Naive thymus-derived CD4-positive, alpha-beta T cell (primary cell): ENCODE results near the gene ACTN4. TPM values are rescaled to one million over a fixed set of nuclear protein-coding genes. Genes with fewer than 3 reads are reported as not detected.
A peak's percentile ranks its signal among the peaks of the same experiment; 100 is the strongest.

Experiments
- ATAC-seq: fragments of 150-1000 bp; cut with Tn5 transposase; 2 replicates; pipeline ENCODE4 v1.10.0; 2021; ENCODE audit warnings: mild to moderate bottlenecking, moderate library complexity
- CTCF ChIA-PET: fragments of 350-600 bp; sonication (Branson Sonifier 250); formaldehyde crosslinking; loops from one replicate; lab custom pipeline; 2021; ENCODE audit warnings: antibody characterized with exemption; lab: Charles Lee
- POLR2A ChIA-PET: fragments of 350-600 bp; sonication (Branson Sonifier 250); formaldehyde crosslinking; loops from one replicate; lab custom pipeline; 2021; ENCODE audit warnings: antibody characterized with exemption, inconsistent platforms; lab: Charles Lee
- DNase-seq, 9 donors: peaks; one replicate each; pipeline versions ENCODE4 v3.0.0 to v3.0.0-alpha.2; 2020 to 2022; ENCODE audit warnings: mixed read lengths in 1 of 9
- H3K27ac ChIP-seq: one replicate; pipeline ENCODE4 v1.7.0; 2013; ENCODE audit warnings: mild to moderate bottlenecking, low read depth, low read length, moderate library complexity
- H3K27me3 ChIP-seq, 2 donors: one replicate each; pipeline ENCODE4 v1.7.0; 2013; ENCODE audit warnings: low read length in 2 of 2, mild to moderate bottlenecking in 2 of 2, moderate library complexity in 2 of 2; ENCODE audit not compliant: control insufficient read depth in 2 of 2, insufficient read depth in 2 of 2
- H3K36me3 ChIP-seq, 3 experiments: 1 replicate in 2 of 3; 2 replicates in 1 of 3; pipeline ENCODE4 v1.7.0; 2013; ENCODE audit warnings: low read length in 3 of 3, mild to moderate bottlenecking in 3 of 3, moderate library complexity in 1 of 3; ENCODE audit not compliant: insufficient read depth in 3 of 3, control insufficient read depth in 2 of 3
- H3K4me1 ChIP-seq, 2 donors: one replicate each; pipeline ENCODE4 v1.7.0; 2013; ENCODE audit warnings: low read length in 2 of 2, mild to moderate bottlenecking in 2 of 2, moderate library complexity in 1 of 2; ENCODE audit not compliant: control insufficient read depth in 2 of 2, insufficient read depth in 2 of 2
- H3K4me3 ChIP-seq: 2 replicates; pipeline ENCODE4 v1.7.0; 2013; ENCODE audit warnings: mild to moderate bottlenecking, low read length
- H3K9me3 ChIP-seq, 3 experiments: 1 replicate in 2 of 3; 2 replicates in 1 of 3; pipeline ENCODE4 v1.7.0; 2013; ENCODE audit warnings: low read length in 3 of 3; ENCODE audit not compliant: control insufficient read depth in 2 of 3
- H3K27ac Mint-ChIP-seq, 9 donors: one replicate each; pipeline ENCODE4 v1.8.0; 2020 to 2022; ENCODE audit warnings: mixed read lengths in 9 of 9, mild to moderate bottlenecking in 8 of 9, moderate library complexity in 5 of 9, inconsistent platforms in 2 of 9
- H3K27me3 Mint-ChIP-seq, 5 donors: one replicate each; pipeline ENCODE4 v1.8.0; 2021 to 2022; ENCODE audit warnings: mixed read lengths in 5 of 5, mild to moderate bottlenecking in 1 of 5
- H3K36me3 Mint-ChIP-seq, 5 donors: one replicate each; pipeline ENCODE4 v1.8.0; 2020 to 2022; ENCODE audit warnings: mixed read lengths in 5 of 5, mild to moderate bottlenecking in 3 of 5, inconsistent platforms in 1 of 5
- H3K4me1 Mint-ChIP-seq, 7 donors: one replicate each; pipeline ENCODE4 v1.8.0; 2020 to 2022; ENCODE audit warnings: mixed read lengths in 7 of 7, mild to moderate bottlenecking in 3 of 7, inconsistent platforms in 1 of 7
- H3K4me3 Mint-ChIP-seq, 10 donors: one replicate each; pipeline ENCODE4 v1.8.0; 2020 to 2022; ENCODE audit warnings: mild to moderate bottlenecking in 10 of 10, mixed read lengths in 10 of 10, moderate library complexity in 6 of 10, inconsistent platforms in 2 of 10
- H3K9me3 Mint-ChIP-seq, 11 donors: one replicate each; pipeline ENCODE4 v1.8.0; 2020 to 2022; ENCODE audit warnings: mixed read lengths in 11 of 11, mild to moderate bottlenecking in 4 of 11, inconsistent platforms in 1 of 11, moderate library complexity in 1 of 11
- intact Hi-C, 2 donors: fragments of 100-400 bp; cut with micrococcal nuclease; formaldehyde crosslinking; loops; one replicate each; pipeline ENCODE4 v1.15.1; 2023
- polyA plus RNA-seq, 2 donors: library from polyadenylated mRNA; unstranded; fragments of 300-500 nt; fragmentation: Illumina TruSeq; gene quantifications; one replicate each; pipeline ENCODE4 v1.2.3, GENCODE V29; 2021
- total RNA-seq, 6 experiments: library from RNA in 5 of 6; stranded (reverse) in 5 of 6; gene quantifications; 1 replicate in 5 of 6; 2 replicates in 1 of 6; pipeline ENCODE4 v1.2.3 and lab custom pipeline; 2021 to 2026

ACTN4 gene
- total and polyA plus RNA-seq, 7 experiments from 2014 or later, result 2.8 to 355 (median 52.1) TPM

DNA sequence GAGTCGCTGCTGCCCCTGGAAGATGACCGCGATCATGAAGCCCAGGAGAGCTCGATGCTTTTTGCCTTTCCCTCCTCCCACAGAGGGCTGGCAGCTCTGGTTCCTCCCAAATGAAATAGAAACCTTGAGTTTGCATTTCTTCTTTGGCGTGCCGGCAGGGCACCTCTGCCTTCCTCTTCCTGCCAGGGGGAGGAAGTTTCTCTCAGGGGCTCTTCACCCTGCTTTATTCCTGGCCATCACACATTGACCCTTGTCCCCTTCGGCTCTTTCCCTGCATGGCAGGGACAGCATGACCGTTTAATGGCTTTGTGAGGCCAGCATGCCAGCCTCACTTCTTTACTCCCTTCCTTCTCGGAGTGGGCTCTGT, 47.9 kb downstream of the ACTN4 start:
- Mint-ChIP-seq H3K9me3 (no peaks in the 10 kb centered on the region), H3K36me3 (peaks cover 0 to 10% (median 0%) of the 10 kb centered on the region in 5 donors), H3K27me3 (no peaks in the 10 kb centered on the region), H3K4me1 (peaks cover under 1 to 77% (median 23%) of the 10 kb centered on the region in 7 donors), H3K27ac (peak overlapping the region in 1 of 9 donors; percentile 46), H3K4me3 (peak overlapping the region in 2 of 10 donors; percentile 23 to 61)
- Histone ChIP-seq H3K4me3 (no peak overlapping the region), H3K4me1 (peaks cover 10 to 74% of the 10 kb centered on the region in 2 donors), H3K27ac (no peak overlapping the region), H3K9me3 (no peaks in the 10 kb centered on the region), H3K27me3 (no peaks in the 10 kb centered on the region), H3K36me3 (peaks cover 0 to 4% (median 0%) of the 10 kb centered on the region in 3 experiments)
- ATAC-seq (peak; percentile 18), DNase-seq (no peak)
- ChIA-PET POLR2A (no interaction called here), CTCF (no interaction called here)
- intact Hi-C loops, result loop anchor here in 1 of 2 donors (5.0 kb wide), 1 partner anchor 38 kb away; no protein-coding TSS in a partner anchor

DNA sequence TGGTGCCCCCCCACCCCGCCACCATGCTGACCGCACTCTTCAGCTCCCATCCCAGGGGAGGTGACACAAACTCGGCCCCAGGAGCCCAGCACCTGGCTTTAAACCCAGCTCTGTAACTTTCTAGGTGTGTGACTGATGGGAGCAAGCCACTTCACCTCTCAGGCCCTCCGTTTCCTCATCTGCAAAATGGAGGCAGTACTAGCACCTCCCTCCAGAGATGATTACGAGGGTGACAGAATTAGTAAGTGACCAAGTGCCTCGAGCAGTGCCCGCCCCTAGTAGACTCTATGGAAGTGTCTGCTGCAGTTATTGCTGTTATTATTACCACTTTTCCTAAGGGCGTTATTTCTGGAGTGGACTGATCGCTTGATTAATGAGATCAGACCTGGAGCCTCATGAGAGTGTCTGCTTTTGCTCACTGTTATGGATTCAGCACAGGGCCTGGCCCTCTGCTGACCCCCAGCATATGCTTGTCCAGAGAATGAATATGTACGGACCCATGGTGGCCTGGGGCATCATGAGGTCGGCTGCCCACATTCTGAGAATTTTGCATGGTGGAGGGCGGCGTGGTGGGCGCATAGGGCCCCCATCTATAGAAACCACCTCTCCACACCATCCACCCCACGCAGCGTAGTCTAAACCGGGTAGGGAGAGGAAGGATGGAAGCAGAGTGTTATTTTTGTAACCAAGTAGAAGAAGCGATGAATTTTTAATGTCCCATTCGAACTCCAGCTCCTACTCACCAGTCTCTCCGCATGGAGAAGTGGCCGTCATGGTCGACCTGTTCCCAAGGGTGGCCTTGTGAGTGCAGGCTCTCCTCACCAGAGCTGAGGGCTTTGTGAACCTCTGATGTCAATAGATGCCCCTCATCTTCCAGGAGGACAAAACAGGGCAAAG, 48.6 kb downstream of the ACTN4 start:
- intact Hi-C loops, result loop anchor here in 1 of 2 donors (5.0 kb wide), 1 partner anchor 39 kb away; no protein-coding TSS in a partner anchor
- ATAC-seq (no peak), DNase-seq (no peak)
- Histone ChIP-seq H3K4me1 (peaks cover 10 to 67% of the 10 kb centered on the region in 2 donors), H3K4me3 (no peak overlapping the region), H3K9me3 (no peaks in the 10 kb centered on the region), H3K27me3 (no peaks in the 10 kb centered on the region), H3K36me3 (peaks cover 0 to 12% (median 0%) of the 10 kb centered on the region in 3 experiments), H3K27ac (no peak overlapping the region)
- Mint-ChIP-seq H3K36me3 (peaks cover 0 to 12% (median 0%) of the 10 kb centered on the region in 5 donors), H3K9me3 (no peaks in the 10 kb centered on the region), H3K27ac (peak overlapping the region in 2 of 9 donors; percentile 16 to 46), H3K4me1 (peaks cover 0 to 74% (median 23%) of the 10 kb centered on the region in 7 donors), H3K4me3 (no peak overlapping the region), H3K27me3 (no peaks in the 10 kb centered on the region)
- ChIA-PET POLR2A (no interaction called here), CTCF (no interaction called here)

DNA sequence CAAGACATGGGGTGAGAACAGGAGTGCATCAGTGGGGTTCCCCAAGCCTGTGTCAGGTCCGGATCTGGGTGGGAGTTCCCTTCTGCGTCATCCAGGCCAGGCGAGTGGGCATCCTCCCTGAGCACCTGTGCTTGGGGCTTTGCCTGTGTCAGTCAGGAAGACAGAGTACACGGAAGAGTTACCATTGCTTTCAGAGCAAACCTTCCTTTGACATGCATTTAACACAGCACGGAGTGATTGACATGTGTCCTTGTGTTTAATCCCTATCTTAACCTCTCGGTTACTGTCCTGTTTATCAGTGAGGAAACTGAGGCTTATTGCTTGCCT, 49.2 kb downstream of the ACTN4 start:
- Histone ChIP-seq H3K27ac (no peak overlapping the region), H3K9me3 (no peaks in the 10 kb centered on the region), H3K27me3 (no peaks in the 10 kb centered on the region), H3K36me3 (peaks cover 0 to 18% (median 0%) of the 10 kb centered on the region in 3 experiments), H3K4me3 (no peak overlapping the region), H3K4me1 (peaks cover 10 to 61% of the 10 kb centered on the region in 2 donors)
- no peak overlapping the region for H3K27ac Mint-ChIP-seq
- no peak for ATAC-seq
- ChIA-PET CTCF (no interaction called here), POLR2A (no interaction called here)
- no peak for DNase-seq
- H3K36me3 Mint-ChIP-seq, result peaks cover 0 to 12% (median 0%) of the 10 kb centered on the region in 5 donors
- H3K27me3 Mint-ChIP-seq, result no peaks in the 10 kb centered on the region
- peak overlapping the region in 1 of 10 donors; percentile 41 for H3K4me3 Mint-ChIP-seq
- H3K4me1 Mint-ChIP-seq, result peaks cover 0 to 70% (median 23%) of the 10 kb centered on the region in 7 donors
- intact Hi-C loops, result loop anchor here in 1 of 2 donors (5.0 kb wide), 1 partner anchor 39 kb away; no protein-coding TSS in a partner anchor
- H3K9me3 Mint-ChIP-seq, result no peaks in the 10 kb centered on the region

DNA sequence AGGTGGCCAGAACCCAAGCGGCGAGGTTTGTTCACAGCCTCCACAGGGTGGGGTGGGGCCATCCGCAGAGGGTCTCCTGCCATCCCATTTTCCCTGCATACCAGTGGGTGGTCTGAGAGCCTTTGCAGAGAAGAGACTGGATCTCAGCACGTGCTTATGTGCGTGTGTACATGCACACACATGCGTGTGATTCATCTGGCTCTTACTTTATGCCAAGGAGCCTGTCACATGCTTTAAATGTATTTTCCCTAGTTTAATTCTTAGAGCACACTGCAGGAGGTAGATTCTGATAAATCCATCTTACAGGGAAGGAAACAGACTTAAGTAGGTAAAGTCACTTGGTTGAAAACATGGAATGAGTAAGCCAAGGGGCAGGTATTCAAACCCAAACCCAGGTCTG, 49.7 kb downstream of the ACTN4 start:
- H3K27me3 Mint-ChIP-seq, result no peaks in the 10 kb centered on the region
- intact Hi-C loops, result loop anchor here in 1 of 2 donors (5.0 kb wide), 1 partner anchor 40 kb away; no protein-coding TSS in a partner anchor
- Histone ChIP-seq H3K4me3 (no peak overlapping the region), H3K27me3 (no peaks in the 10 kb centered on the region), H3K27ac (no peak overlapping the region), H3K36me3 (peaks cover 0 to 20% (median 0%) of the 10 kb centered on the region in 3 experiments), H3K9me3 (no peaks in the 10 kb centered on the region), H3K4me1 (peaks cover 10 to 56% of the 10 kb centered on the region in 2 donors)
- POLR2A ChIA-PET, result no interaction called here
- DNase-seq (no peak), ATAC-seq (no peak)
- CTCF ChIA-PET, result no interaction called here
- H3K27ac Mint-ChIP-seq, result no peak overlapping the region
- H3K9me3 Mint-ChIP-seq, result no peaks in the 10 kb centered on the region
- peaks cover 0 to 12% (median 0%) of the 10 kb centered on the region in 5 donors for H3K36me3 Mint-ChIP-seq
- H3K4me1 Mint-ChIP-seq, result peaks cover 0 to 65% (median 22%) of the 10 kb centered on the region in 7 donors
- no peak overlapping the region for H3K4me3 Mint-ChIP-seq

DNA sequence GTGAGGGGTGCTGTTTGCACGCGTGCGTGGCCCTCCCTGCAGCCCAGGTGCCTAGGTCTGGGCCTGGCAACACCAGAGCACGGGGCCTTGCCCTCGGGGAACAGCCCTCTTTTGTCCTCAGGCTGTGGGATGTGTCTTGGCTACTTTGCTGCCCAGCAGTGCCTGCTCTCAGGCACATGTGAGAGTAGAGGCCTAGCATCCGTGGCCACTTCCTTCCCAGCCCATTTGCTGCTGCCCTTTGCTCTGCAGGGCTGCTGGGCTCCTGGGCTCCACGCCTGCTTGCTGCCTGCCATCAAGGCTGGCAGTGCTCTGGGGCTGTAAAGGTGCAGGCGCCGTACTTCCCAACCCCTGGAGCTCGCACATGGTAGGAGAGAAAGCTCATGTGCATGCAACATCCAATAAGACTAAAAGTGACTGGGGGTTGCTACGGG, 50.2 kb downstream of the ACTN4 start:
- Mint-ChIP-seq H3K9me3 (no peaks in the 10 kb centered on the region), H3K27me3 (no peaks in the 10 kb centered on the region), H3K4me1 (peaks cover 0 to 60% (median 18%) of the 10 kb centered on the region in 7 donors), H3K27ac (no peak overlapping the region), H3K4me3 (no peak overlapping the region), H3K36me3 (peaks cover 0 to 12% (median 0%) of the 10 kb centered on the region in 5 donors)
- H3K4me3 ChIP-seq, result no peak overlapping the region
- intact Hi-C loops, result loop anchor here in 1 of 2 donors (5.0 kb wide), 1 partner anchor 40 kb away; no protein-coding TSS in a partner anchor
- CTCF ChIA-PET, result no interaction called here
- POLR2A ChIA-PET, result no interaction called here
- no peaks in the 10 kb centered on the region for H3K9me3 ChIP-seq
- DNase-seq (no peak), ATAC-seq (no peak)
- H3K27ac ChIP-seq, result no peak overlapping the region
- H3K4me1 ChIP-seq, result peaks cover 10 to 51% of the 10 kb centered on the region in 2 donors
- H3K27me3 ChIP-seq, result no peaks in the 10 kb centered on the region
- H3K36me3 ChIP-seq, result peaks cover 0 to 20% (median 0%) of the 10 kb centered on the region in 3 experiments

DNA sequence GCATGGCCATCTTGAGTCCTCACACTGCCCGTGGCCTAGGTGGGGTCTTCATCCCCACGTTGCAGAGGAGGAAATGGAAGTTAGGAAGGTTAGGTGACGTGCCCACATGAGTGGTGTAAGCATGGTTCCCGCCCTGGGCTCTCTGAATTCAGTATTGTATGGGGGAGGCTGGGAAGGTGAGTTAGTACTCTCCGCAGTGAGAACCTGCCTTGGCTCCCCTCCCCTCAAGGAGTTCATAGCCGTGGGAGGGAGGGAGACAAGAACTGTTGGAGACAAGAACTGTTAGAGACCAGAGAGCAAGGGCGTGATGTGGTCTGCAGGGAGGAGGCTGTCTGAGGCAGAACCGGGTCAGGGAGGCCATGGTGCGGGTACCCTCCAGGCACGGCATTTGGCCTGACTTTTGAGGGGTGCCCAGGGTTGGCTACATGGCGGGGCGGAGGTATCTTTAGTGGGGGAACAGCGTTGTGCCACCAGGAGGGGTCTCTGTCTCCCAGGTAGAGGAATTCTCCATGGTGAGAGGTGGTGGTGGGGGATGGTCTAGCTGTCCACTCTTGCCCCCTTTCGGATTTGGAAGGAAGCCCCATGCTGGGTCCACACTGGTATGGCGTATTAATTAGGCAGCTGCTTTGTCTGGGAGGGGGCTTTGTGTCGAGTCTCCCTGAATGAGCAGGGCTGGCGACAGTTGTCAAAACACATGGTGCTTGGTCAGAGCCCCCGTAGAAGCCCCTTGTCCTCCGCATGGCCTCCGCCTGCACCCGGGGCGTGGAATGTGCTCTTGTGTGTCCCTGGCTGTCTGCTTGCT, 51.0 kb downstream of the ACTN4 start:
- H3K27me3 Mint-ChIP-seq, result no peaks in the 10 kb centered on the region
- H3K36me3 Mint-ChIP-seq, result peaks cover 0 to 12% (median 0%) of the 10 kb centered on the region in 5 donors
- no peaks in the 10 kb centered on the region for H3K9me3 Mint-ChIP-seq
- H3K27ac Mint-ChIP-seq, result peak overlapping the region in 1 of 9 donors; percentile 64
- Histone ChIP-seq H3K36me3 (peaks cover 0 to 20% (median 0%) of the 10 kb centered on the region in 3 experiments), H3K27me3 (no peaks in the 10 kb centered on the region), H3K9me3 (no peaks in the 10 kb centered on the region), H3K27ac (no peak overlapping the region), H3K4me3 (no peak overlapping the region), H3K4me1 (peaks cover 6 to 44% of the 10 kb centered on the region in 2 donors)
- DNase-seq (no peak), ATAC-seq (no peak)
- peak overlapping the region in 1 of 10 donors; percentile 58 for H3K4me3 Mint-ChIP-seq
- H3K4me1 Mint-ChIP-seq, result peaks cover 0 to 52% (median 10%) of the 10 kb centered on the region in 7 donors
- intact Hi-C loops, result loop anchor here in 1 of 2 donors (5.0 kb wide), 1 partner anchor 41 kb away; no protein-coding TSS in a partner anchor
- POLR2A ChIA-PET, result no interaction called here
- CTCF ChIA-PET, result no interaction called here
